HG03060 (cell line): Measurements from ENCODE around the gene GLIS2.

Experiments
- ATAC-seq: cut with Tn5 transposase; IDR thresholded peaks from one replicate; pipeline ENCODE4 v1.9.1; 2021; ENCODE audit warnings: low read depth, moderate number of reproducible peaks; ENCODE audit not compliant: unreplicated experiment

GLIS2 gene

DNA sequence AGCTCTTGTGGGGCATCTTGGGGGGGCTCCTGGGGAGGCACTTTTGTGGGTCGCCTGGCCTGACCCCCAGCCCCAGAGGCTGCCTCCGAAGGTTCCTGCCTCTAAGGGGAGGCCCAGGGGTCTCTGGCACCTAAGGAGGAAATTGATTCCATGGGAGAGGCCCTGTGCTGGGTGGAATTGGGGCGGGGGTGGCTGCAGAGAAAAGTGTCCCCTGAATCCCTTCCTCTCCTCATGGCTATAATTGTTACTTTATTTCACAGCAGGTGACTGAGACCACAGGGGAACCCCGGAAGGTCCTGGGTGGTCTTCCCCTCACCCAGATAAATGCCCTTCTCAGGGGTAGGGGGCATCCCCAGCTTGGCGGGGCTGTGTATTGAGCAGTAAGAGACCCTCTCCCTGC lies 3.1 kb downstream of the GLIS2 start:
- no peak for ATAC-seq

DNA sequence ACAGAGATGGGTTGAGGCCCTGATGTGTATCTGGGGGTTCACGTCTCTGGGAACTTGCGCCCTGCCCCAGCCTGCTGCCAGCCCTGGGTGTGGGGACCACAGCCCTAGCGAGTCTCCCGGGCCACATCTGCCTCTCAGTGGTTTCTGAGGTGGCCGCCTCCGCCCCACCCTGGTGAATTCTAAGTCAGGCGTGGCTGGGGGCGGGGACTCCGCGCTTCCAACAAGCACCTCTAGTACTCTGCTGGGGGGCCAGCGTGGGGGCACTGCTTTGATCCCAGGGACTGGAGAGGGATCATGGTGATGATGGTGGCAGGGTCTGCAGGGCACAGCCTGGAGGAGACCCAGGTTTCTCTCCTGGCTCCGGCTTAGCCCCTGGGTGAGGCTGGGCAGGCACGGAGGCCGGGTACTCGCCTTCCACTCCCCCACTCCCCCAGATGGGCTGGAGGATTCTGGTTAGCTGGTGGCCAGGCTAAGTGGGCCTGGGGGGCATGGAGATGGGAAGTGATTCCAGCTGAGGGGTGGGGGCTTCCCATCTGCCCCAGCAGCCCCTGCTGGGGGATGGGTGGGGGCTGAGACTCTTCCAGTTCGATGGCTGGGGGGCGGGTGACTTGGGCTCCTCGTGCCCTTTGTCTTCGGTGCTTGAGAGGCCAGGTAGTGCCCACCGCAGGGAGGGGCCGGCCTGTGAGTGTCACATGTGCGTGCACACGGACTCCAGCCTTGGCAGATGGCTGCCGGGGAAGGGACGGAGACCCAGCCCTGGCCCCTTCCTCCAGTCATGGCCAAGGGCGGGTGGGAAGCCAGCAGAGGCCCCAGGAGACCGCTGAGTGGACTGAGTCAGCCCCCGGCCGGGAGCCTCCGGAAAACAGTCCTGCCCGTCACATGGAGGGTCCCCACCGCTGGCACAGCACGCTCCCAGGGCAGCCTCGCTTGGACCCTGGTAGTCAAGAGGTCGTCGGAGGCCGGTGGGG lies 3.9 kb downstream of the GLIS2 start:
- no peak for ATAC-seq

DNA sequence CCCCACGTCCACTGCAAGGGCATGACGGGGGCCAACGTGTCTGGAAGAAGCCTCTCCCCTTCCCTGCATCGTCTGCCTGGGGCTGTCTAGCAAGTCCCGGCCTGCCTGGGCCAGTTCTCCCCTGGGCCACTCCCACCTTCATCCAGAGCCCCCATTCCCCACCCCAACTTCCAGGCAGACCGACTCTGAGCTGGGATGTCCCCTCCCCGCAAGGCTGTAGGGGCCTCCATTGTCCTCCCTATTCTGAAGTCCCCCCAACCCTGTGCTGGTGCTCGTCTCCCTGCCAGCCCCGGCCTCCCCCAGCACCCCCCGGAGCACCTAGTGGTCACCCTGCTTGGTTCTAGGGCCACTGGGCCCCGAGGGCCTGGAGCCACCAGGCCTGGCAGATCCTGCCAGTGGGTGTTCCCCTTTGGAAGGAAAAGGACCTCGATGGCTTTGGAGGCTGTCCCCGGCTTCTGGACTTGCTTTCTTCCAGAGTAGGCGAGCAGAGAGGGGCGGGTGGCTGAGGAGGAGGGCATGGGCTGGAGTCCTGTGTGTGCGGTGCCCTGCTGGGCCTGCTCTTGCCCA lies 4.8 kb downstream of the GLIS2 start:
- no peak for ATAC-seq

DNA sequence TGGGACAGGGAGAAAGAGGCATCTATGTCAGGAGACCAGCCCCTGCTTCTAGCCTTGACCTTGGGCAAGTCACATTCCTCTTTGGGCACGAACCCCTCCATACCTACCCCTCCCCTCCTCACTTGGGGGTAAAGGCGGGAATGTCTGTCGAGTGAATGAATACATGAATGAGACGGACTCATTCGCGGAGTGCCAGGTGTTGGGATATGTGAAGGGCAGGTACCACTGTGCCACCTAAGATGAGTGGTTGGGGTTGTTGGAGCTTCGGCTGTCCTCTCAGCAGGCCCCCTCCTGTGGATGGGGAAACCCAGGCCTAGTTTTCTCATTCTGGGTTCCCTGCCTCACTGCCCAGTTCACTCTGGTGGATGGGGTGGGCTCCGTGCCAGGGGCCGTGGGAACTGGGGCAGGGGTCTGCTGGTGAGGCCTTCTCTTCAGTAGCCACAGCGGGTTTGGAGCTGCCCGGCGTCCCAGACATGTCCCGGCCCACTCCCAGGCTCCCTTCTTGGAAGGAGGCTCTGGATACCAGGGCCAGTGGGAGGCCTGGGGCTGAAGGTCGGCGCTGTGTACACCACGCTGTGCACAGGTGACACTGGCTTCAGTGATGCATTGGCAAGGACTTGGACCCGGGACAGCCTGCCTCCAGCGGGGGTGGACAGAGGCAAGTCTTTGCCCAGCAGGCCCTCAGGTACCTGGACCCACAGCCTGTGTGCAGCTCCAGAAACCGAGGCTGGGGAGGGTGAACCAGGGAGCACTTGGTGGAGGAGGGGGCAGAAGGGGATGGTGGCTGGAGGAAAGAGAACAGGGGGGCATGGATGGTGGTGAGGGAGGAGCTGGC lies 5.6 kb downstream of the GLIS2 start:
- no peak for ATAC-seq

DNA sequence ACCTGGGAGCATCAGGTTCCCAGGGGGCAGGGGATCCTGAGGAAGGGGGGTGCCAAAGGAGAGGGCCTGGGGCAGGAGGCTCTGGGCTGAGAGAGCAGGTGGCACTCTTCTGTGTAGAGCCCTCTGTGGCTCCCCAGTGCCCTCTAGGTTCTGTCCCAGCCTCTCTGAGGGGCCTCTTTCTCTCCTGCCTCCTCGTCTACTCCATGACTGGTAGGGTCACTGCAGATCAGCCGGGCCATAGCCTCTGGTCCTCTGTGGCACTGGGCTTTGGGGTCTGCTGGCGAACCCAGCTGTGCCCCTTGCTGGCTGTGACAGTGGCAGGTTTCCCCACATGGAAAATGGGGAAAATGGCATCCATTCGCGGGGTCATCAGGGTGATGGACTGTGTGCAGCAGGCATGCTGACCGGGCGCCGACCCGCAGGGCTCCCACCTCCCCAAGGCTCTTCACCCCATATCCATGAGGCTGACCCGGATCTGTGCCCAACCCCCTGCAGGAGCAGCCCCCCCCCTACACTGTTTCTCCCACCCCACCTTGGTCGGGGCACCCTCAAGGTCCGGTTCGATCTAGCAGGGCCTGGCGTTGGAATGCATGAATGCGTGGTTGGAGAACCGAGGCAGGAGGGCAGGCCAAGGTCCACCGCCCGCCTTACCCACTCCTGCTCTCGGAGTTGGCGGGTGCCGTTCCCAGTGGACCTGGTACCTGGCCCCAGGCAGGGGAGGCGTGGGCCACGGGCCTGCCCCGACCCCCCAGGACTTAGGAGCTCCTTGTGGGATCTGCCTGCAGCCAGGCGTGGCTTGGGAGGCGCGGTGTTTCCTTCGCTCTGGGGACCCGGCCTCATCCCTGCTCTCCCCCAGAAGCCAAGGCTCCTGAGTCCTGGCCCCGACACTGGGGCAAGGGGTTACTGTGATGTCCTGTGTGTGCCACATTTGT lies 6.5 kb downstream of the GLIS2 start:
- ATAC-seq = no peak

DNA sequence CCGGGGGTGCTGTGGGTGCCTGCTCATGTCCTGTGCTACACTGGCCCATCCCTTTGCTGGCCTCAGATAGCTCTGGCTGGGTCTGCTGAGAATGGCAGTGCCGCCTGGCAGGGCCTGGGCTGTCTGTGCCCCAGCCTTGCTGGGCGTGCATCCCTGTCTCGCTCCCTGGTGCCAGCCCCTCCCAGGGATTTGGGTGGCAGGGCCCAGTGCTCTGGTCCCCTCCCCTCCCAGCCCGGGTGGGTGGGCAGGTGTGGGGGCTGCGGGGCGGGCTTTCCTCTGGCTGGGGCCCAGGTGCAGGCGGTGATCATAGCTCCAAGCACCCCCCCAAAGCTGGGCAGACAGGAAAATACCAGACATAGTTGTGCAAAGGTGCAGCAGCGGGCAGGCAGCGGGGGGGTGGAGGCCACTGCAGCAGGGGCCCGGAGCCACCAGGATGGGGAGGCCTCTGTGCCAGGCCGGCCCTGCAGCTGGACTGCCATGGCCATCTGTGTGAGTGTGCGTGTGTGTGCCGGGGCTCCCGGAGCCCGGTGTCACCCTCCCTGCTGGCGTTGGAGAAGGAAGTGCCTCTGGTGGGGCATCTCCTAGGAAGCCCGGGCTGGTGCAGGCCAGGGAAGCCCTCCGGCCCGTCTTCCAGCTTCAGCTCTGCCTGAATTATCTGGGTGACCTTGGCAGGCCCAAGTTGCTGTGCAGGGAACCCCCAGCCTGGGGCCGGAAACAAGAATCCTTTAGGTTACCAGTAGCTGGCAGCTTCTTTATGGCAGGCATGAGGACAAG lies 7.4 kb downstream of the GLIS2 start:
- ATAC-seq = no peak

DNA sequence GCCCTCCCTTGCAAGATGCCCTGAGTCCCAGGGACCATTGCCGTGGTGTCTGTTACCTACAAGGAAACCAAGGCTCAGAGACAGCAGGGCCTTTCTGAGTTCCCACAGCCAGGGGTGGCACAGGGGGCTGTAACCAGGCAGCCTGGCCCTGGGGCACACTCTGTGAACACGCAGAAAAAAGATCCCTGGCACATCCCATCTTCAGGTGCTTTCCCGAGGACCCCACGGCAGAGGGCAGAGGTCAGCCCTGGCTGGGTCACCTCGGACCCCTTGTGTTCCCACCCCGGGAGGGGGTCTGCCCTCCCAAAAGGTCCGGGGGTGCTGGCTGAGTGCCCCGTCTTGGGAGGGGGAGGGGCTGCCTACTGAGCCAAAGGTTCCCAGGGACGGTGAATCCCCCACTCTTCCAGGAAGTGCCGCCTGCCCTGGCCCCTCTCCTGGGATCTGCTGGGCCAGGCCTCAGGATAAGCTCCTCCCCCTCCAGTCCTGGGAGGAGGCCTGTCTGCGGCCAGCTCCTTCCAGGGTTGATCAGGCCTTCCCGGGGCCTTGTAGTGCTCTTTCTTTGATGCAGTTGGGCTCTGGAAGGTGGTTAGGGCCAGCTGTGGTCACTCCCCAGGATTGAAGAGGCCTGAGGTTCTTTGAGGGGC lies 8.1 kb downstream of the GLIS2 start:
- ATAC-seq = no peak

DNA sequence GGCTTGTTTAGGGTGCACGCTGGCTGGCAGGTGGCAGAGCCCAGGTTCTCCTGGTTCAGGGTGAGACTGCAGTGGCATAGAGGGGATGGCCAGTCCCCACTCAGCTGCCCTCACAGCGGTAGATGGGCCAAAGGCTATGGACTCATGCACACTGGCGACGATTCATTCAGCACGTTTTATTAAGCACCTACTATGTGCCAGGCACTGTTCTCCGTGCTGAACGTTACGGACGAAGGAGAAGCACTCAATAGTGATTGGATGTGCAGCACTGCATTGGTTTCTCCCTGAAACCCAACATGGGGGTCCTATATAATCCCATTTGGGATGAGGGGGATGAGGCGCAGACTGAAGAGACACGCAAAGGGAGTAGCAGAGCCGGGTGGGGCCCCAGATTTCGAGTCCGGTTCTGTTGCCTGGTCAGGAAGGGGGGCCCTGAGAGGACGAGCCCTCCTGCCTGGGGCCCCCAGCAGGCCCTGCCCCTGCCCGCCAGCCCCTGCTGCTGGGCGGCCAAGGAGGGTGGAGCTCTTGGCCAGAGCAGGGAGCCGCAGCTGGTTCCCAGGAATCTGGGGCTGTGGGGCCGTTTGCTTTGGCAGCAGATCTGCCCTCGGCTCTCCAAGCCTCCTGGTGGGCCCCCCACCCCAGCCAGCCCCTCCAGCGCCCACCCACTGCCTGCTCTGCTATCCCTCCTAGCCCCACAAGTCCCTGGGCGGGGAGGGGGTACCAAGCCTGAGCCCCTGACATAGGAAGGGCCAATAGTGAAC lies 8.8 kb downstream of the GLIS2 start:
- ATAC-seq = no peak

DNA sequence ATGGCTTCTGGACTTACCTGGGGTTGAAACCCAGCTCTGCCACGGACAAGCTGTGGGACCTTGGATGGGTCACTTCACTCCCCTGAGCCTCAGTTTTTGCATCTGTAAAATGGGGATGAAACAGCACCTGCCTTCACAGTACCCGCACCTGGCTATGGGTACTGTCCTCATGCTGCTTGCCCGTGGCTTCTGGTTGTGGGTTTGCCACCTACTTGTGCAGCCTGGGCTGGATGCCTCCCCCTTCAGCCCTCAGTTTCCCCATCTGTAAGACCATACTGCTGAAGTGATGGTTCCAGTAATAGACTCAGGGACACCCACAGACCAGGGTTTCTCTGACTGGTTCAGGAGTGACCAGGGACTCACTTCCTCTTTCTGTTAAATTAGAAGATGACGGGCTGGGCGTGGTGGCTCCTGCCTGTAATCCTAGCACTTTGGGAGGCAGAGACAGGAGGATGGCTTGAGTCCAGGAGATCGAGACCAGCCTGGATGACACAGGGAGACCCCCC lies 9.4 kb downstream of the GLIS2 start:
- ATAC-seq = no peak

DNA sequence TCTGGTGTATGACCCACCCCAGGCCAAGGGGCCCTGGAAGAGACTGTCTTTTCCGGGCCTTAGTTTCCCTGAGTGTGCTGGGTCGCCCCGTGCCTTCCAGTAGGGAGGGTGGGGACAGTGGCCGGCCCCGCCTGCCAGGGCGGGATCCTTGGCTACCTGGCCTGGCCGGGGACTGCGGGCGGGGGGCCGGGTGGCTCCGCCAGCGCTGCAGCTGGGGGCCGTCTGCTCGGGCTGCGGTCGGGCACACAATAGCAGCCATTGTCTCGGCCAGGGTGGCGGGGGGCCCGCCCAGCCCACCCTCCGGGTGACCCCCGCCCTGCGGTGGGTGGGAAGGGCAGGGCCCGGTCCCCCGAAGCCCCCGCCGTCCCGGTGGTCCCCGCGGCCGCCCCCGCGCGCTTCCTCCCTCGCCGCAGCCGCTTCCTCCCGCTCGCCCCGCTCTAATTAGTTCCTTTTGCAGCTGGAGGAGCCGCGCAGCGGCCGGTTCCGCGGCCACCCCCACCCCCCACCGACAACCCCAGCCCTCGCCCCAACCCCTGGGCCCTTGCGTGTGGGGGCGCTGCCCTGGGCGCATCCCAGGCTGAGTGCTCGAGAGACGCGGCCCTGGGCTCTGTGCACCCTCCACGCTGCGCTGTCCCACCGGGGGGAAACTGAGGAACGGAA lies 11.6 kb downstream of the GLIS2 start:
- no peak for ATAC-seq

DNA sequence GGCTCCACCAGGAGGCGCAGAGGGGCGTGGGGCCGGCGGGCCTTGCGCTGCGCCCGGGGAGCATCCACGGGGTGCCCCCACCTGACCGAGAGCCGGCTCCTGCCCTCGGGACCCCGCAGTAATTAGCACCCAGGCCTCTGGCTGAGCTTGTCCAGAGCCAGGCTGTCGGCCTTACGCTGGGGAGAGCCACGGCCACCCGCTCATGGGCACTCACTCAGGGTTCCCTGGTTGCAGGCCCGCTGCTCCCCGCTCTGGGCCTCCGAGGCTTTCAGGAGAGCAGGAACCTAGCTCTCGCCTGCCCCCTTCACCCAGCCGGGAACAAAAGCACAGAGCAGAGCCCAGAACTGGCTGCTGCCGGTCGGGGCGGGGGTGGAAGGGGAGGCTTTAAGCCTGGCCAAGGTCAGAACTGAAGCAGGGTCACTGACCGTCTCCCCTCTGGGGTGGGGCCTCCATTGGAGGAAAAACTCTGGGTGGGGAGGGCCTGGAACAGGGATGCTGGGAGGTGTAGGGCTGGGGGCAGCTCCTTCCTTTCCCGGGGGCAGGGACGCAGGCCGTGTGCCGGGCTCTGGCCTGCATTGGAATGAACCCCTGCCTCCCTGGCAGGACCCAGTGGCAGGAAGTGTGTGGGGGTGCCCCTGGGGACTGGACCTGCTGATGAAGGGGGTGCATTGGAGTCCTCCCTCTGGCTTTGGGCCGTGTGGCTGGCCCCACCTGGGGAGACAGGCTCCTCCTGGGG lies 12.3 kb downstream of the GLIS2 start:
- ATAC-seq = no peak

DNA sequence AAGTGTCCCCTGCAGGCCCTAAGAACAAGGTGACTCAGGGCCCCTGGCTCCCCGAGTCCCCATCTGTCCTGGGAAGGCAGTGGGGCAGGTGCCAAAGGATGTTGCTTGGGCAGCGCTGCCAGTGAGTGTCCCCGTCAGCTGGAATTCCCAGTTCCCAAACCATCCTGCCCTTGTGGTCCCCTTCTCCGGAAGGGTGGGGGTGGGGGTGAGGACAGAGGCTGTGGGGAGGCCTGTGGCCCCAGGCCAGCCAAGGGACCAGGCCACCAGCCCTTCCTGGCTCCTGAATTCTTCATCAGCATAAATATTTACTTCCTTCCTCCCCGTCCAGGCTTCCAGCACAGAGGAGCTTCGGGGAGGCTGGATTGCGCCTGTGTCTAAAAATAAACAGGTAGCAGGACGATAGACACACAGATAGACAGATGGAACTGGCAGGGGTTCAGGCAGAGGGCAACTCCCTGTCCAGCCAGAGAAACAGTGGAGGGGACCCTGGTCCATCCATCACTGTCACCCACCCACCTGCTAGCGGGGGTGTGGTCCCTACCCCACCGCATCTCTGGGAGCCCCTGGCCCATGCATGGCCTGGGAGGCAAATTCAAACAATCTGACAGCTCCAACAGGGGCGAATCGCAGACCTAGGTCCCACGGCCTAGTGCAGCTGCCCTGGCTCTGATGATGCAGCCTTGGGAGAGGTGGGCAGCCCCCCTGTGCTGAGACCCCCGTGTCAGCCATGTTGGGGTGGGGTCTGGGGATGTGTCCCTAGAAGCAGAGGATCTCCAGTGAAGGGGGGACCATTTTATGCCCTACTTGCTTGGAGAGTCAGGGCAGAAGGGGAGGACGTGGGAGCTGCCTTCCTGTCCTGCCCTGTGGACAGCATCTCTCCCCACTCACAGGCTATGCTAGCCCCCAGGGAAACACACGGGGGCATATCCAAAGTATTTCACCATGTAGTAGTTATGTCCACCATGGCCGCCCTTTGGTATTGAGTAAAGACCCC lies 13.2 kb downstream of the GLIS2 start:
- no peak for ATAC-seq

DNA sequence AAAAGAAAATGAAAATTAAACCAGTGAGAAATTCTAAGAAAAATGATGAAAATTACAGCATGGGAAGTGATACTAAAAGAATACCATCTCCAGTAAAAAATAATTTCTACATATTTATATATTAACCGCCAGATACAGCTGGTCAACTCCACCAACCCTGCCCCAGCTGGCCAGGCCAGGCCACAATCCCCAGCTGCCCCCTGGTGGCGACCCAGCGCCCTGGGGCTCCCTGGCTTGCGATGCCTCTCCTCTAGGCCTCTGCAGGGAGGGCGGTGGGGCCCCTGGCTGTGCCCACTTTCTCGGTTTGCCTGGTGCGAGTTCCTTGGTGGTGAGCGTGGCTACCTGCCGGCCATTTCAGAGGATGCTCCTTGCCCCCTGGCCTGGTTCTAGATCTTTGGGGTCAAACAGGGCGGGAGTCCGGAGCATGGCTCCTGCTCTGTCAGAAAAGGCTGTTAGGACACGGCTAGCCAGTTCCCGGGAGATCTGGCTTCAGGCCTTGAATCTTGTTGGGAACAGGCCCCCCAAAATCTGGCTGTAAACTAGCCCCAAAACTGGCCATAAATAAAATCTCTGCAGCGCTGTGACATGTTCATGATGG lies 14.5 kb downstream of the GLIS2 start:
- no peak for ATAC-seq

DNA sequence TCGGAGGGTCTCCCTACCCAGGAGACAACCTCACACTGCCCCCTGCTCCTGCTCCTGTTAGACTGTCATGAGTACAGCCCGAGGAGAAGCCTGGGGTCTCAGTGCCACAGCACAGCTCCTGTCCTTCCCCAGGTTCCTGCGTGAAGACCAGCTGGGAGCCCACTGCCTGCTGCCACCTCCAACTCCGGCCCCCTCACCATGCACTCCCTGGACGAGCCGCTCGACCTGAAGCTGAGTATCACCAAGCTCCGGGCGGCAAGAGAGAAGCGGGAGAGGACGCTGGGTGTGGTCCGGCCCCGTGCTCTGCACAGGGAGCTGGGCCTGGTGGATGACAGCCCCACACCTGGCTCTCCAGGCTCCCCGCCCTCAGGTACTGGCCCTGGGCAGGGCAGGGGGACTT lies 16.2 kb downstream of the GLIS2 start:
- ATAC-seq = no peak

DNA sequence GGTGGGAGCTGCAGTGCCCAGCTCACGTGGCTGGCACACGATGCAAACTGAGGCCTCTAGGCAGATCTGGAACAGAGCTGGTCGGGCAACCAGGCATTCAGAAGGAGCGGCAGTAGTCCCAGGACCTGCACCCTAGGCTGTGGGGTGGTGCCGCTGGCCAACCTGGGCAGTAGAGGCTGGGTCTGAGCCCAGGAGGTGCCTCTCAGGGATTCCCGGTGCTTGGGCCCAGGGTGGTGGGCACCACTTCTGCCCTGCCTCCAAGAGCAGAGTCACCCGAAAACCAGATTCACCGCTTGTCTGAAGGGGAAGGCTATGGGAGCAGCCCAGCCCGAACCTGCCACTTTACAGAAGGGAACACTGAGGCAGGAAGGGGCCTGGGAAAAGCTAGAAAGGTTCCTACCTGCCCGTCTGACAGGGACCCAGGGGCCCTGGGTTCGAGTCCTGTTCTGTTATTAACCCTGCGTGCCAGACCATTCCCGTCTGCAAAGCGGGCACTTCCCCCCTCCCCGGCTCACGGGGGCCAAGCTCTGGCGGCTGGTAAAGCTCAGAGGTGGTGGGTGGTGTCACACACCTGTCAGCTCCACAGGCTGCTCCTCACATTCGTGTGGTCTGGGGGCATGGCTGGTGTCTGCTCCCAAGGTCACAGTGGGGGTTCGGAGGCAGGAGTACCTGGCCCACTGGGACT lies 16.9 kb downstream of the GLIS2 start:
- ATAC-seq = no peak
